Kidney capillary endothelial cell (primary cell): ENCODE results near the gene ZNF780A.
"Not testable (repeated sequence)": the region's sequence is repeated elsewhere in the genome, so short reads cannot be mapped to it uniquely, and the experiment has no call there.

Source experiments
- DNase-seq: peaks from one replicate; pipeline ENCODE4 v3.0.0-alpha.2; 2018; ENCODE audit warnings: low spot score

ZNF780A gene

DNA sequence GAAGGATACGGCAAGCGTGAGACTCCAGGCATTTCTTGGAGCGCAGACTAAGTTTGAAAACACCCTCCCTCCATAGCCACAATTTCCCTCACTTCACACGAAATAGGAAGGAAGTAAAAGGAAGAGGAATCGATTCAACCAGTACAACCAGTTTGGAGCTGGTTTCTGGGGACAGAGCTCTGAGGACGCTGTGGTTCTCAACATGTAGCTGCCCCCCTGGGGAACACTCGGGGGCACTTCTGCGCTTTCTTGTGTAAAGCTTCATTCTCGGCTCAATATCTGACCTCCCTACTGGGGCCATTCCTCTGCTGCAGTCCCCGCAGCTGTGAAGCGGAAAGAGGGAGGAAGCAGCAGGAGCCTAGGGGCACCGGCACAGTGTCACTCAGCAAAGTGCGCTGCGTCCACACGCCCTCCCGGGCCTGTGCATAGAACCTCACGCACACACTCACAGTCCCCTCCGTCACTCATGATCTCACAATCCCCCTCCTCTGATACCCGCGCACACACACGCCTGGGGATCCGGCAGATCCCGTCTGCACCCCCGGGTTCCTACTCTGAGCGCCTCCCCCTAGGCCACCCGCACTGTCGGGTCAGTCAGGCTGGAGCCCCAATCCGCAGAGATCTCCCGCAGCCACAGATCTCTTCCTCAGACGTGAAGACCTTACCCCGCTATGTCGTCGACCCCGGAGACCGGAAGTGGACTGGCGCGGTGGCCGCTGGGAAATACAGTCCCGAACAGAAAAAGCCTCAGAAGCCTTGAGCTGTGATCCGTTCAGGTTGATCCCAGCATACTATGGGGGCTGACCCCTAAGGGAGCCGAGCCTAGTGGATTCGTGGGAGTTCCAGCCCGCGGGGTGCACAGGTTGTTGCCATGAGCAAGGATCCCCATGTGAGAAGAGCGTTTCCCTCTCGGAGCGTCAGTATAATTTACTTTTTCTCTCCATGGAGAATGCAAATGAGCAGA is at the start of gene ZNF780A:
Gene ZNF780A, minus strand, starts transcription at position 703 of the 964 bp plus-strand sequence. CDS start 6,190 bp downstream, outside the sequence.
- DNase-seq: peak; percentile 44

DNA sequence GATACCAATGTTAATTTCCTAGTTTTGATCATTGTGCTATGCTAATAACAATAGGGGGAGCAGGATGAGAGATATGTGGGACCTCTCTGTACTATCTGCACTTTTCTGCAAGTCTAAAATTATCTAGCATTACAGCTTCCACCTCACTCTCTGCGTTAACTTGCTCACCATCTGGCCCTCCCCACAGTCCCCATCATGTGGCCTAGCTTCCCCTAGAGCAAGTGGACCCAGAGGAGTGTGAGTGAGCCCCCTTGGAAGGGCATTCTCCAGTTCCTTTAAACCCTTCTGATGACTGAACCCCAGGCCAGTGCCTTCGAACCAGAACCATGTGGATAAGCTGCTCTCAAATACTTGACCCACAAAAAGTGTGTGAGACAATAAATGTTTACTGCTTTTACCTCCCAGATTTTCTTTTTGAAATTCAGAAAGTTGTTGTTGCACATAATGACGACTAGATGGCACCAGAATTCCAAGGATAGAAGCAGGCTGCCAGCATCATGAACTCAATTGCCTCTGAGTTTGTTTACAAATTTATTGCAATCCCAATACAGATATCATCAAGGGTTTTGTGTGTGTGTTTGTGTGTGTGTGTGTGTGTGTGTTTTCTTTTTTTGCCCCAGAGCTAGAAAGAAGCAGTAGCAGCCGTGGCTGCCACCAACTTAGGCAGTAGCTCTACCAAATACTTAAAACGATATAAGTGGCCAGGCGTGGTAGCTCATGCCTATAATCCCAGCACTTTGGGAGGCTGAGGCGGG is 49.0 kb upstream of the ZNF780A start:
- peak; percentile 74 for DNase-seq

DNA sequence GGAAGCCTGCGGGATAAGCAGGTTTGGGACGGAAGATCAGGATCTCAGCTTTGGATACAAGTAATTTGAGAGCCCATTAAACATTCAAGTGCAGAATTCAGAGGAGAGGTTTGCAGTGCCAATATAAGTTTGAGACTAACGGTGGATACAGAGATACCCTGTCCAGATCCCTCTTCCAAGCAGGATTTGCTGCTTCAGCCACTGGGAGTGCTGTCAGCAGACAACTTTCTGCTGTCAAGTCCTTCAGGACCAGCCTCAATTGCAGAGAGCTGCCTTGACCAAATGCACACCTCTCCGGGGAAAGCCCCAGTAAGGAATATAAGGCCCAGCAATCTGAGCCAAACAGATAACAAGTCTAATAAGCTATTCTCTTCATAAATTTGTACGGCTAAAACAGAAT is 46.1 kb upstream of the ZNF780A start:
- DNase-seq: no peak

DNA sequence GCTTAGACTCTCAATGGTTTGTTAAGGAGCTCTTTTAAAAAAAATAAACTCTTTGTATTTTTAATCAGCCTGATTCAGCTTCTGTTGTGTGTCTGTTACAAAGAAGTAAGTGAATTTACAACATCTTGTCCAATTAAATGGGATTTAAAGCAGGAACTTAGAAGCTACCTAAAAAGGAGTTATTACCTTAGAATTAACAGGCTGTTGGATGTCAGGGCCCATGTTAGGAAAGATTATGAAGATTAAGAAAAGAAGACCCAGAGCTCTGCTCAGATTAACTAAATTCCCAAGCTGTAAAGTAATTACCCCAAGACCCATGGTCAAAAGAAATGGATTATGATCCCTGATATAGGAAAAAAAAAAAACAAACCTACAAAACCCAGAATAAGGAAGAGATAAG is 44.1 kb upstream of the ZNF780A start:
- no peak for DNase-seq

DNA sequence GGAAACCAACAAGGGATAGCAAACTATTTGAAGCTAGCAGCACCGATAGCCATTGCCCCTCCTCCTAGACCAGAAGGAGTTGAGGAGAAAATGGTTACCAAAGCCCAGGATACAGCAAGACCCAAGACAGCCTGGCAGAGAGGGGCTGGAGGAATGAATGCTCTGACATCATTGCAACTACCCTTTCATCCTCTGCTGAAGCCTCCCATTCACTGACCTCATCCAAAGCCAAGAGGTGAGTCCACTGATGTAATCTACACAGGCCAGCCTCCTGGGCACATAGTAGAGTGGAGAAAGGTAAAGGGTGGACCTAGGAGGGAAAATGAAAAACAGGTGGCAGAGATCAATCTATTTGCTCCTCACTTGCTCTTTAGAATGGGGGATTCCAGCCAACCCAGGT is 42.7 kb upstream of the ZNF780A start:
- DNase-seq: no peak

DNA sequence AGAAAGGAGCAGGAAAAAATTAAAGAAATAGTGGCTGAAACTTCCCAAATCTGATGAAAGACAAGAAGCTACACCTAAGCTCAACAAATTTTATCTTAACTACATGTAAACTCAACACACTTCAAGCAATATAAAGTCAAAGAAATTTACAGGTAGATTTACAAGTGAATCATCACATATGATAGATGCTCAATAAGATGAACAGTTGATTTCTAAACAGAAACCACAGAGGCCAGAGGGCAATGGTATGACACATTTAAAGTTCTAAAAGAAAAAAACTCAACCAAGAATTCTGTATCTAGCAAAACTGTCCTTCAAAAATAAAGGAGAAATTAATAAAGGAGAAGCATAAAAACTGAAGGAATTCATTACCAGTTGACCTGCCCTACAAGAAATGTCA is 39.3 kb upstream of the ZNF780A start:
- DNase-seq: no peak

DNA sequence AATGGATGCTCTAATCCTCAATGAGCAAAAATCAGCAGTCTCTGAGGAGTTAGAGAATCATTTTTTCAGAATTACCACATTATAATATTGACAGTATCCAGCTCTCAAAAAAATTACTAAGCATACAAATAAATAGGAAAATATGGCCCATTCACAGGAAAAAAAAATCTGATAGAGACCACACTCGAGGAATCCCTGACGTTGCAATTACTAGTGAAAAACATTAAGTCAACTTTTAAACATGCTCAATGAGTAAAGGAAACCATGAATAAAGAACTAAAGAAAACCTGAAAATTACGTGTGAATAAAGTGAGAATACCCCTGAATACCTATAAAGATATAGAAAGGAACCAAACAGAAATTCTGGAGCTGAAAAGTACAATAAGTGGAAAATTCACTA is 38.7 kb upstream of the ZNF780A start:
- DNase-seq: no peak

DNA sequence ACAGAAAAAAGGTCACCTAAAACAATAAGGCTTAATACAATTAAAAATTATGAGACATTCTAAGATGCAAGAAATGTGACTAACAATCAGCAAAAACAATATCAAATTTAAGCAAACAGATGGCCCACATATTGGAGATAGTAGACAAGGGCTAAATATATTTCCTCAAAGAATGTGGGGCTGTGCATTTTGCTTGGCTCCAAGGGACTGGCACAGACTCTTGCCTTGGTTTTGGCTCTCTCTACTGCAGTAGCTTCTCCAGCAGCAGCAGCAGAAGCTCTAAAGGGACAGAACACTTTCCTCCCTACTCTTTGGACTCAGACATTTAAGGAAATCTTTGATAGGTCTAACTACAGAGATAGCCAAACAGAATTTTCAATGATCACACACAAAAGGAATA is 38.2 kb upstream of the ZNF780A start:
- no peak for DNase-seq

DNA sequence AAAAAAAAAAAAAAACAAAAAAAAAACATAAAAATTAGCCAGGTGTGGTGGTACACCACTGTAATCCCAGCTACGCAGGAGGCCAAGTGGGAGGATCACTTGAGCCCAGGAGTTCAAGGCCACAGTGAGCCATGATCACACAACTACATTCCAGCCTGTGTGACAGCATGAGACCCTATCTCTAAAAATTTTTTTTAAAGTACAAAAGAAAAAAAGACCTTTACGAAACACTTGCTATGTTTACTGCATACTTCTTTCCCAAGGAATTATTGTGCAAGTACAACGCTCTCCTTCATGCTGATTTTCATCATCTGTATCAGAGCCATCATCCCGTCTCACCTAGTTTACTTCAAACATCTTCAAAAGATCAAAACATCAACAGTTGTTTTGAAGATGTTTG is 28.6 kb upstream of the ZNF780A start:
- DNase-seq: no peak

DNA sequence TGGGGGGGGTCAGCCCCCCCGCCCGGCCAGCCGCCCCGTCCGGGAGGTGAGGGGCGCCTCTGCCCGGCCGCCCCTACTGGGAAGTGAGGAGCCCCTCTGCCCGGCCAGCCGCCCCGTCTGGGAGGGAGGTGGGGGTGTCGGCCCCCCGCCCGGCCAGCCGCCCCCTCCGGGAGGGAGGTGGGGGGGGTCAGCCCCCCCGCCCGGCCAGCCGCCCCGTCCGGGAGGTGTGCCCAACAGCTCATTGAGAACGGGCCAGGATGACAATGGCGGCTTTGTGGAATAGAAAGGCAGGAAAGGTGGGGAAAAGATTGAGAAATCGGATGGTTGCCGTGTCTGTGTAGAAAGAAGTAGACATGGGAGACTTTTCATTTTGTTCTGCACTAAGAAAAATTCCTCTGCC is 27.9 kb upstream of the ZNF780A start:
- DNase-seq: not testable (repeated sequence)

DNA sequence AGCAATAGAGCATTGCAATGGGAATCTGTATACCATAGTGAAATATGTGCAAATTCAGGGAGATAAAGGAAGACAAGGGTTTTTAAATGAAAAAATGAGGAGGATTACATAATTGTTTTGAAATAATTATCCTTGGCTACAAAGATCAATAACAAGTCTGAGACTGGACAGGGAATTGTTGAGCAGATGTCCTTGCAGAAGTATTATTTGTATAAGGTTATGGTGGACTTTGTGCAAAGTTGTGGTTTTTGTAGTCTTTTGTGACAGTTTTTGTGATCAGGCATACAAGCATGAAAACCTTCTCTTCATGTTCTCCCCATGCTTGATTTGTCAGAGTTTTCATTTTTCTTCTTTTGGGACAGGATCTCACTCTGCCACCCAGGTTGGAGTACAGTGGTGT is 25.3 kb upstream of the ZNF780A start:
- no peak for DNase-seq

DNA sequence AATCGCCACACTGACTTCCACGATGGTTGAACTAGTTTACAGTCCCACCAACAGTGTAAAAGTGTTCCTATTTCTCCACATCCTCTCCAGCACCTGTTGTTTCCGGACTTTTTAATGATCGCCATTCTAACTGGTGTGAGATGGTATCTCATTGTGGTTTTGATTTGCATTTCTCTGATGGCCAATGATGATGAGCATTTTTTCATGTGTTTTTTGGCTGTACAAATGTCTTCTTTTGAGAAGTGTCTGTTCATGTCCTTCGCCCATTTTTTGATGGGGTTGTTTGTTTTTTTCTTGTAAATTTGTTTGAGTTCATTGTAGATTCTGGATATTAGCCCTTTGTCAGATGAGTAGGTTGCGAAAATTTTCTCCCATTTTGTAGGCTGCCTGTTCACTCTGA is 23.4 kb upstream of the ZNF780A start:
- DNase-seq: not testable (repeated sequence)

DNA sequence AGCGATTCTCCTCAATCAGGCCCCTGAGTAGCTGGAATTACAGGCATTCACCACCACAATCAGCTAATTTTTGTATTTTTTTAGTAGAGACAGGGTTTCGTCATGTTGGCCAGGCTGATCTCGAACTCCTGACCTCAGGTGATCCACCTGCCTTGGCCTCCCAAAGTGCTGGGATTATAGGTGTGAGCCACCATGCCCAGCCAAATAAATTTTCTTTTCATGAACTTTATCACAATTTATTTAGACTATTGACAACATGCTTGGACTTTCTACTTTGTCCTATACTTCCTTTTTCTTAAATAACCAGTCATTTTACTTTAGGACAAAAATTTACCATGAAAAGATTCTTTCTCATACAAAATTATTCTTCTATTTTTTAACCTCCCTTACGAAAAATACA is 21.5 kb upstream of the ZNF780A start:
- DNase-seq: not testable (repeated sequence)

DNA sequence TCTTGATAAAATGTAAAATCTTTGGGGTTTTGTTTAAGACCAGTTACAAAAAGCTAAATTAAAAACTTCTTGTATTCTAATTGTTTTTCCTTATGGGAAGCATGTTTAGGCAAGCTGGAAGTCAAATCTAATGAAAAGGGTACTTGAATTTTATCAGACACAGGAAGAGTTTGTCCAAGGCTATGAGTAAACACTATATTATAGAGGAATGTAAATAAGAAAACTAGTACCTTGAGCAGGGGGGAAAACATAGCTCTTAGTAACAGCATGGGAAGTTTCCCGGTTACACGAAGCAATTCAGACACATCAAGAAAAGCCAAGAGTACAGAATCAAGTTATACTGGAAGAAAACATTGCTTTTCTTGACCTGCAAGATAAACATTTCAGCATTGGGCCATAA is 19.8 kb upstream of the ZNF780A start:
- DNase-seq: no peak

DNA sequence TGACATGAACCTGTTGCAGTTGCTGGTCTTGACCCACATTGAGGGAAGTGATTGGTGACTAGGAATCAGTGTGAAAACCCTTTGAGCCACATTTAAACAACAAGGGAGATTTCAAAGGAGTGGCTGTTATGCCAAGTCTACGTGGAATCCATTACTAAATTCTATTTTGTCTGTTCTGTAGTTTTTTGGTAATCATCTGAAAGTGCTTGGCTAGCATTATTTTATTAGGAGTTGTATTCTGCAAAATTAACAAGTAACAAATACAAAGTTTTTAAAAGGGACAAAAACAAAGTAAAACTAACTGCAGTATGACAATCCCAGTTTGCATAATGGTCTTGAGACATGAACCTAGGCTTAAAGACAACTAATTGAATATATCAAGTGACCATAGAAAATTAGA is 14.0 kb upstream of the ZNF780A start:
- no peak for DNase-seq

DNA sequence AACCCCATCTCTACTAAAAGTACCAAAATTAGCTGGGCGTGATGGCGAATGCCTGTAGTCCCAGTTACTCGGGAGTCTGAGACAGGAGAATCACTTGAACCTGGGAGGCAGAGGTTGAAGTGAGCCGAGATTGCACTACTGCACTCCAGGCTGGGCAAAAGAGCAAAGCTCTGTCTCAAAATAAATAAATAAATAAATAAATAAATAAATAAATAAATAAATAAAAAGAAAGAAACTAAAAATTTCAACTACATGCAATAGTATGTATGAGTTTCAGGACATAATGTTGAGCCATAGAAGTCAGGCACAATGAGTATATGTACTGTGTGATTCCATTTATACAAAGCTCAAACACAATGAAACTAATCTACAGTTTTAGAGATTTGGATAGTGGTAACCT is 12.9 kb upstream of the ZNF780A start:
- DNase-seq: no peak

DNA sequence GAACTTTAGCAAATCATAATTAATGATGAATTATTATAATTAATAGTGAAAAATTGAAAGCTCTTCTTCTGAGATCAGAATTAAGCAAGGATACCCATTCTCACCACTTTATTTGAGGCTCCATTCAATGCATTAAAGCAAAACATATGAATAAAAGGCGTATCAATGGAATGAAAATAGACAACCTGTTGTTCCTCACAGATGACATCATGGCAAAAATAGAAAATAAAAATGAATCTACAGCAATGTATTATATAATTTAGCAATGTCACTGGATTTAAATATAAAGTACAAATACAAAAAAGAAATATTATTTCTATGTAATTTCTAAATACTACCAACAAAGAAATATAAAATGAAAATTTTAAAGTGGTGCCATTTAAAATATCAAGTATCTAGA is 11.1 kb upstream of the ZNF780A start:
- DNase-seq: no peak

DNA sequence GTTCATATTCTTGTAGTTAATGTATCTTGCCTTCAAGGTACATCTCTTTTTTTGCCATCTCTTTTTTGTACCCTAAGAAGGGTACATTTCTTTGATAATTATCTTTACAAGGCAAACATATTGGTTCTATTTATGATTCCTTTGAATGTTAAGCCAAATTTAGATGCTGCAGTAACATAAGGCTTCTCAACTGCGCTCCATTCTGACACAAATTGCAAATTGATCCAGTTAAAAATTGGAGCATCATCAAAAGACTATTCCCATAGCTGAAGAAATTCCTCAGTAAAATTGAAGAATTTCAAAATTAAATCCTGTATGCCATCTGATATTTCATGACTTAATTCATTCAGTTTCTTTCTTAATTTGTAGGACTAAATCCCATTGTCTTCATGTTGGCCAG is 2.7 kb upstream of the ZNF780A start:
- no peak for DNase-seq

DNA sequence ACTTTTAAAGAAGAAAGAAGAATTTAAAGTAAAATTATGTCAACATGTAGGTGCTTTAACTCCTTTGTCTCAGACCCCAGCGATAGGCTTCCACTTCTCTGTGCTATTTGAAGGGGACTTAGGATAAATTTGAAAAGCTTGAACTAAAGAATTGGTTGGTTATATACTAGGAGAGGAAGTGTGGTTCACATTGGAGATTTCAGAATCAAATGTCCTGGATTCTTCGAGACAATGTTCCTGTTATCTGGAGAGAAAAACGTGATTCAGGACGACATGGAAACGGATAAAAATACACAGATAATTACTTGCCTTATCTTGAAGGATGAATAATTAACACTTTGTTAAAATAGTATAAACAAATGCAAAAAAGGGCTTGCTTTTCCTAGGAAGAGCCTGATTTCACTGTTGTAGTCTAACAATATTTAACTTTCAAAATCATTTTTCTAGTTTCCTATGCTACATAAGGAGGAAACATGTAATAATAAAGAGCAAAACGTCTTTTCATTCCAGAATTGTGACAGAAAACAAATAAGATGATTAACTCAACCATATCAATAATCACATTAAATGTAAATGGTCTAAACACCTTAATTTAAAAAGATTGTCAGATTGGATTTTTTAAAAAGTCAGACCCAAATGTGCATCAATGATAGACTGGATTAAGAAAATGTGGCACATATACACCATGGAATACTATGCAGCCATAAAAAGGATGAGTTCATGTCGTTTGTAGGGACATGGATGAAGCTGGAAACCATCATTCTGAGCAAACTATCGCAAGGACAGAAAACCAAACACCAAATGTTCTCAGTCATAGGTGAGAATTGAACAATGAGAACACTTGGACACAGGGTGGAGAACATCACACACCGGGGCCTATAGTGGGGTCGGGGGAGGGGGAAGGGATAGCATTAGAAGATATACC is 724 bp upstream of the ZNF780A start:
- DNase-seq: no peak

DNA sequence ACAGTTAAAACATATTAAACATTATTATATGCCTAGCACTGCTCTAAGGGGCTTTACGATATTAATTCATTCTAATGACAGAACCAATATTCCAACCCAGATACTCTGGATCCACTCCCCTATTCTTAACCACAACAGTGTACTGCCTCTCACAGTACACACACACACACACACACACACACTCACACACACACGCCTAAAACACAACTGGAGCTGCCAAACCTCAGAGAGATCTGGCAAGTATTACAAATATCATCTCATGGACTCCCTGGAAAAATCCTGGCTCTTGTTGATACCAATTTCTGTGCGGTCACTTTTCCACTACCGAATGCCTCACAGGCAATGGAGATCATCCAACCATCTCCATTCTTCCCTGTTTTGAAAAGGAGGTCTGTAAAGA is 1.3 kb downstream of the ZNF780A start:
- no peak for DNase-seq

DNA sequence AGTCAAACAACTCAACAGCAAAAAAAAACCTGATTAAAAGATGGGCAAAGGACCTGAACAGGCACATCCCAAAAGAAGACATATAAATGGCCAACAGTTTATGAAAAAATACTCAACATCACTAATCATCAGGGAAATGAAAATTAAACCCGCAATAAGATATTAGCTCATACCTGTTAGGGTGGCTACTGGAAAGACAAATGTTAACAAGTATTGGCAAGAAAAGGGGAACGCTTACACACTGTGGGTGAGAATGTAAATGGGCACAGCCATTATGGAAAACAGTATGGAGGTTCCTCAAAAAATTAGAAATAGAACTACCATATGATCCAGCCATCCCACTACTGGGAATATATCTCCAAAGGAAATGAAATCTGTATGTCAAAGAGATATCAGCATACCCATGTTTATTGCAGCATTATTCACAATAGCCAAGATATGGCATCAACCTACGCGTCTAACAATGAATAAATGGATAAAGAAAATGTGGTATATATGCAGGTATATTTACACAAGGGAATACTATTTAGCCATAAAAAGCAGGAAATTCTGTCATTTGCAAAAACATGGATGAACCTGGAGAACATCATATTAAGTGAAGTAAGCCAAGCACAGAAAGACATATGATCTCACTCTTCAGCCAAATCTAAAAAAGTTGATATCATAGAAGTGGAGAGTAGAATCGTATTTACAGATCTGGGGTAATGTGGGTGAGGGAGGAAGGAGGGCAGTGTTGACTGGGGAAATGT is 2.3 kb downstream of the ZNF780A start:
- DNase-seq: no peak
